Activated CD4-positive, alpha-beta T cell treated with anti-CD3 and anti-CD28 coated beads, Interleukin-2, amount 10 ng/mL, durations not matched to agents 24 days and 14 days (primary cell): ENCODE measurements around the gene ARF3. TPM values are rescaled to one million over a fixed set of nuclear protein-coding genes. Genes with fewer than 3 reads are reported as not detected.
A peak's percentile ranks its signal among the peaks of the same experiment; 100 is the strongest.

Source experiments
- DNase-seq: peaks from one replicate; pipeline ENCODE4 v3.0.0; 2022
- H3K27ac Mint-ChIP-seq: one replicate; pipeline ENCODE4 v1.8.0; 2022; ENCODE audit warnings: mild to moderate bottlenecking, mixed read lengths
- H3K27me3 Mint-ChIP-seq: one replicate; pipeline ENCODE4 v1.8.0; 2022; ENCODE audit warnings: mixed read lengths
- H3K36me3 Mint-ChIP-seq: one replicate; pipeline ENCODE4 v1.8.0; 2022; ENCODE audit warnings: low read depth, mild to moderate bottlenecking, mixed read lengths
- H3K4me1 Mint-ChIP-seq: one replicate; pipeline ENCODE4 v1.8.0; 2021; ENCODE audit warnings: mixed read lengths
- H3K4me3 Mint-ChIP-seq: one replicate; pipeline ENCODE4 v1.8.0; 2022; ENCODE audit warnings: mild to moderate bottlenecking, moderate library complexity, mixed read lengths
- H3K9me3 Mint-ChIP-seq: one replicate; pipeline ENCODE4 v1.8.0; 2021; ENCODE audit warnings: mixed read lengths
- intact Hi-C: fragments of 100-400 bp; cut with micrococcal nuclease; formaldehyde crosslinking; loops from one replicate; pipeline ENCODE4 v1.15.1; 2023
- total RNA-seq: library from RNA; stranded (reverse); gene quantifications from 2 replicates; pipeline ENCODE4 v1.2.3, GENCODE V29; 2022

Gene ARF3
- total RNA-seq, 1 donor from 2014 or later, result 112 TPM

DNA sequence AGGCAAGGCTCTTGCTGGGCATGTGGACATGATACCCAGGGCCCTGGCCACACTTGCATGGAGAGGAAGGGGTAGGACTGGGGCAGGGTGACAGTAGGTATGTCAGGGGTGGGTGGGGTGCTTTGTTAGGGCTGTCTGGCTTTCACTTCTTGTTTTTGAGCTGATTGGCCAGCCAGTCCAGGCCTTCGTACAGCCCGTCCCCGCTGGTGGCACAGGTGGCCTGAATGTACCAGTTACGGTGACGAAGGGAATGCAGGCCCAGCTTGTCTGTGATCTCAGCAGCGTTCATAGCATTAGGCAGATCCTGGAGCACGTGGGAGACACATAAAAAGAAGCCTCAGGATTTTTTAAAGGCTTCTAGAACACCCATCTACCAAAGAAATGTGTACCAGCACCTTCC, 18.5 kb downstream of the ARF3 start:
- intact Hi-C loops, result no loop called here
- Mint-ChIP-seq H3K4me1 (peaks cover 27% of the 10 kb centered on the region), H3K27me3 (no peaks in the 10 kb centered on the region), H3K4me3 (no peak overlapping the region), H3K9me3 (no peaks in the 10 kb centered on the region), H3K36me3 (peaks cover 42% of the 10 kb centered on the region), H3K27ac (no peak overlapping the region)
- no peak for DNase-seq

DNA sequence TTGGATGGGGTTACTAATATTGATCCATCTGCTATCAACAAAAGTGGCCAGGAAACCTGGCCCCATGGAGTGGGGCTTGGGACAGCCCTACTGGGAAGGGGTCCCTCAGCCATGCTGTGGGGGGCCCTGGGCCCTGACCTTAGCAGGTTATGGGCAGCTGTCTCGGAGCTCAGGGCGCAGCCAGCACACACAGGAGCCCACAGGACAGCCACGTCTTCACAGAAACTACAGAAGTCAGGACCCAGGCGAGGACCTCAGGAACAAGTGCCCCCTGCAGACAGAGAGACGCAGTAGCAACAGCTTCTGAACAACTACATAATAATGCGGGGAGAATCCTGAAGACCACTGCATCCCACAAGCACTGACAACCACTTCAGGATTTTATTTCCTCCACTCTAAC, 20.1 kb downstream of the ARF3 start:
- intact Hi-C loops, result loop anchor here (2.0 kb wide), 1 partner anchor 32 kb away; a partner anchor contains a TSS
- no peak overlapping the region for H3K4me3 Mint-ChIP-seq
- DNase-seq, result no peak
- H3K27me3 Mint-ChIP-seq, result no peaks in the 10 kb centered on the region
- peaks cover 26% of the 10 kb centered on the region for H3K4me1 Mint-ChIP-seq
- H3K27ac Mint-ChIP-seq, result no peak overlapping the region
- H3K9me3 Mint-ChIP-seq, result no peaks in the 10 kb centered on the region
- peaks cover 50% of the 10 kb centered on the region for H3K36me3 Mint-ChIP-seq

DNA sequence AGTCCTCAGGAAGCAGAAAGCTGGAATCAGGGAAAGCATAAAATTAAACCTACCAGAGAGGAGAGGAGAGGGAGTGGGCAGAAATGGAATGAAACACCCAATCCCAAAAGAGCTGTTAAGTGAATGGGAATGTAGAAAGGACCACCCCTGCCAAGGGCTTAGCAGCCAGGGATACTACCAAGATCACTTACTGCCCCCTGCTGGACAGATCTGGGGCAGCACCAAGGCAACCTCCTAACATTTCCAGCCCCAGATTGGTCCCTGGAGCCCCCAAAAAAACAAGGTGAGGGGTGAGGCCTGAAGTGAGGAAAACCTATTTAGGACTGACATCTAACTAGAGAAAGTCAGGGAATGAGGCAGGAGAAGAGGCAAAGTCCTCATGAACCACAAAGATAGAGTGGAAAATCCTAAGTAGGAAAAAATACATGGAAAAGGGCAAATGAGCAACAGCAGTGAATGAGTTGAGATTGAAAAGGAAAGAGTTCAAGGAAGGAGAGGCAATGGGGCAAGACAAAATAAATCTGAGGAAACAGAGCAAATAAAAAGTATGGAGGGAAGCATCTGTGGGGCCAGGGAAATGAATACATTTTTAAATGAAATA, 20.8 kb downstream of the ARF3 start:
- Mint-ChIP-seq H3K27me3 (no peaks in the 10 kb centered on the region), H3K27ac (peak overlapping the region; percentile 39), H3K4me3 (no peak overlapping the region), H3K36me3 (peaks cover 50% of the 10 kb centered on the region), H3K9me3 (no peaks in the 10 kb centered on the region), H3K4me1 (peaks cover 24% of the 10 kb centered on the region)
- intact Hi-C loops, result loop anchor here (1.0 to 2.0 kb wide), 2 partner anchors 32 to 83 kb away; a partner anchor contains a TSS
- peak; percentile 94 for DNase-seq

DNA sequence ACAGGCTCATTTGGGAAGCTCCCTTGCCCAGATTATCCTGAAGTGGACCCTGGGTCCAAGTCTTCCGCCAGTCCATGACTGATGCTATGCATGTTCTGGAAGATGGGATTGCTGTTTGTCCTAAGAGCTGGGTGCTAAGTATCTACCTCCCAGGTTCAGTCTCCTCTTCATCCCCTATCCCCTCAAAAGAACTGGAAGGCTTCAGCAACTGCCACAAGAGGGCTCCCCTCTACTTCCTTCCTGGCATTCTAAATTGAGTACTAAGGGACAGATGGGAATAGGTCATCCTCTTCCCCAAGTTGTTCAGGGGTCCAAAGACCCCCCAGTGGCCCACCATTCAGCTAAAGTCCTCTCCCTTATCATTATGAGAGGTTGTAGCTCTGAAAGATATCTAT, 23.0 kb downstream of the ARF3 start:
- Mint-ChIP-seq H3K4me1 (peaks cover 20% of the 10 kb centered on the region), H3K9me3 (no peaks in the 10 kb centered on the region), H3K27me3 (no peaks in the 10 kb centered on the region), H3K36me3 (peaks cover 54% of the 10 kb centered on the region), H3K4me3 (peak overlapping the region; percentile 49), H3K27ac (peak overlapping the region; percentile 66)
- no peak for DNase-seq
- intact Hi-C loops, result no loop called here

DNA sequence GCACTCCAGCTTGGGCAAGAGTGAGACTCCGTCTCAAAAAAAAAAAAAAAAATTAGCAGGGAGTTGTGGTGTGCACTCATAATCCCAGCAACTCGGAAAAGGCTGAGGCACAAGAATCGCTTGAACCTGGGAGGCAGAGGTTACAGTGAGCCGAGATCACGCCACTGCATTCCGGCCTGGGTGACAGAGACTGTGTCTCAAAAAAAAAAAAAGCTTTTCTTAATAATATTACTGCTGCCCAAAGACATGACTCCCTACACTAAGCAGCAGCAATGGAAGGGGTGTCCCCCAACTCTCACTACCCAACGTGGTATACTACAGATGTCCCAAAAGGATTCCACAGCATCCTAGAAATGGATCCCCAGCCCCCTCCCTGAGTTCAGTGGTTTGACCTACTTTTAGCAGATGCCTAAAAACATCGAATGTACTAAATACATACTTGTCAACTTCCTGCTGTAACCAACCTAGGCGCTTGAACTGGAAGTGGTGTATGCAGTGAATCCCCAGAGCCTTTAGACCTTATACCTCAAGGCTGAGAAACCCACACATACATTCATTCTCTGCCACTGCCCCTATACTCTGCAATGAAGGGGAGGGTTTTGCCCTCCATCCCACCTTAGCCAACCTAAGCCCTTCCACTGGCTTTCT, 23.5 kb downstream of the ARF3 start:
- no peaks in the 10 kb centered on the region for H3K9me3 Mint-ChIP-seq
- DNase-seq, result peak; percentile 73
- H3K36me3 Mint-ChIP-seq, result peaks cover 49% of the 10 kb centered on the region
- peak overlapping the region; percentile 49 for H3K4me3 Mint-ChIP-seq
- H3K4me1 Mint-ChIP-seq, result peaks cover 20% of the 10 kb centered on the region
- H3K27me3 Mint-ChIP-seq, result no peaks in the 10 kb centered on the region
- intact Hi-C loops, result no loop called here
- peak overlapping the region; percentile 66 for H3K27ac Mint-ChIP-seq

DNA sequence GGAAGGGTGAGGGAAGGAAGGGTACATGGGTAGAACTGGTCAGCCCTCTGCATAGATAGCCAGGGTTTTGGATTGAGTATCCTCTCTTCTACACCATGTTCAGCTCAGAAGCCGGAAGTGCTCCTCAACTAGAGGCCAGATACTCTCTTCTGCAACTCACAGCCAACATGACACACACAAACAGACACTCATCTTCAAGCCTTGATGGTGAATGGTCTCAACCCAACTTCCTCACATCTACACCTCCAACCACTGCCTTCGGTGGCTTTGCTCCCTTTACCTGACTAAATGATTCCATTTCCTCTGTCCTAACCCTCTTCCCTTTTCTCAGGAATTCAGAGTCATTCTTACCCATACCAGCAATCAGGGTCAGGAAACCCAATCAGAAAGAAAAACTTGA, 24.4 kb downstream of the ARF3 start:
- H3K36me3 Mint-ChIP-seq, result peaks cover 43% of the 10 kb centered on the region
- DNase-seq, result no peak
- no peak overlapping the region for H3K27ac Mint-ChIP-seq
- H3K4me1 Mint-ChIP-seq, result peaks cover 20% of the 10 kb centered on the region
- H3K4me3 Mint-ChIP-seq, result no peak overlapping the region
- intact Hi-C loops, result no loop called here
- no peaks in the 10 kb centered on the region for H3K27me3 Mint-ChIP-seq
- H3K9me3 Mint-ChIP-seq, result no peaks in the 10 kb centered on the region

DNA sequence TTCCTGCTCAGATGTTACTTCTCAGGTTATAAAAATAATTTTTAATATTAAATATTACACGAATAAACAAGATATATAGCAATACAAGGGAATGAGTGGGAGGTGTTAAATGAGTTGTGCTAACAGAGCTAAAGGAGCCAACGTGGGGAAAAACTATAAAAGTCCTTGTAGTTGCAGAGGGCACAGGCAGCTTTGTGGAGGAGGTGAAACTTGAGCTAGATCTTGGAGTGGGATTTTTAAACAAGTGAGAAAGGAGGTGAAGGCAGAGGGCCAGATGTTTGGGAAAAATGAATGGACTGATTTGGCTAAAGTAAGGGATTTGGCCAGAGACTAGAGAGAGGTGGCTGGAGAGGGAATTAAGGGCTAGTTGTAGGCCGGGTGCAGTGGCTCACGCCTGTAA, 26.8 kb downstream of the ARF3 start:
- H3K4me1 Mint-ChIP-seq, result peaks cover 24% of the 10 kb centered on the region
- no peak for DNase-seq
- H3K4me3 Mint-ChIP-seq, result no peak overlapping the region
- H3K27ac Mint-ChIP-seq, result no peak overlapping the region
- no peaks in the 10 kb centered on the region for H3K27me3 Mint-ChIP-seq
- H3K36me3 Mint-ChIP-seq, result peaks cover 37% of the 10 kb centered on the region
- intact Hi-C loops, result no loop called here
- H3K9me3 Mint-ChIP-seq, result no peaks in the 10 kb centered on the region

DNA sequence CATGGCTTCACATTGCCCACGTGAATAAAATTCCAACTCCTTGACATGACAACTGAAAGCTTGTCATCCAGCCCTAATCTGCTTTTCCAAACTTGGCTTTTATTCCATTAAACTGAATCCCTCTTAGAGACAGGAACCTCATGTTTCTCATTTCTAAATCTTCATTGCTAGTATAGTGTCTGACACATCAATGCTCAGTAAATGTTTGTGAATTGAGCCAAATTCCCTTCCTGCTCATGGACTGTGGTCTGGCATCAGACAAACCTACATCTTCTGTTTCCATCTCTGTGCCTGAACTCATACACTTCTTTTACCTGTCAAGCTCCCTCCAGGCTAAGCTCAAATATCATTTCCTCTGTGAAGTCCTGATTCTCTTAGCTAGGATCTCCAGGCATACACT, 27.7 kb downstream of the ARF3 start:
- Mint-ChIP-seq H3K4me3 (no peak overlapping the region), H3K9me3 (no peaks in the 10 kb centered on the region), H3K27ac (no peak overlapping the region), H3K4me1 (peaks cover 23% of the 10 kb centered on the region), H3K27me3 (no peaks in the 10 kb centered on the region), H3K36me3 (peaks cover 34% of the 10 kb centered on the region)
- DNase-seq, result no peak
- intact Hi-C loops, result loop anchor here (5.0 kb wide), 1 partner anchor 68 kb away; the partner anchor contains the start of gene DDN

DNA sequence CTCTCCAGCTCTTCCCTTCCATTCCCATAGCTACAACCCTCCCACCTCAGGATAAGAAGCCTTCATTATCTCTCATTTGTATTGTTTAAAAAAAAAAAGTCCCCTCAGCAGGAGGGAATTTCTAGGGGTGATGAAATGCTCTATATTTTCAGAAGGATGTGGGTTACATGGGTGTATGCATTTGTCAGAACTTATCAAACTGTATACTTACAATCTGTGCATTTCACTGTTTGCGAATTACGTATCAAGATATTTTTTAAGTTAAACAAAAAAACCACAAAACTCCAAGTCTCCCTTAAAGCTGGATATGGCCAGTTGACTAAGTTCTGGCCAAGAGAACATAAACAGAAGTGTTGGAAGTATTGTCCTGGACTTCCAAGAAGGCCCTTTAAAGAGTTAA, 30.0 kb downstream of the ARF3 start:
- Mint-ChIP-seq H3K9me3 (no peaks in the 10 kb centered on the region), H3K4me1 (peaks cover 28% of the 10 kb centered on the region), H3K27ac (no peak overlapping the region), H3K4me3 (peak overlapping the region; percentile 25), H3K27me3 (no peaks in the 10 kb centered on the region), H3K36me3 (peaks cover 33% of the 10 kb centered on the region)
- intact Hi-C loops, result loop anchor here (5.0 kb wide), 1 partner anchor 70 kb away; the partner anchor contains the start of gene DDN
- no peak for DNase-seq

DNA sequence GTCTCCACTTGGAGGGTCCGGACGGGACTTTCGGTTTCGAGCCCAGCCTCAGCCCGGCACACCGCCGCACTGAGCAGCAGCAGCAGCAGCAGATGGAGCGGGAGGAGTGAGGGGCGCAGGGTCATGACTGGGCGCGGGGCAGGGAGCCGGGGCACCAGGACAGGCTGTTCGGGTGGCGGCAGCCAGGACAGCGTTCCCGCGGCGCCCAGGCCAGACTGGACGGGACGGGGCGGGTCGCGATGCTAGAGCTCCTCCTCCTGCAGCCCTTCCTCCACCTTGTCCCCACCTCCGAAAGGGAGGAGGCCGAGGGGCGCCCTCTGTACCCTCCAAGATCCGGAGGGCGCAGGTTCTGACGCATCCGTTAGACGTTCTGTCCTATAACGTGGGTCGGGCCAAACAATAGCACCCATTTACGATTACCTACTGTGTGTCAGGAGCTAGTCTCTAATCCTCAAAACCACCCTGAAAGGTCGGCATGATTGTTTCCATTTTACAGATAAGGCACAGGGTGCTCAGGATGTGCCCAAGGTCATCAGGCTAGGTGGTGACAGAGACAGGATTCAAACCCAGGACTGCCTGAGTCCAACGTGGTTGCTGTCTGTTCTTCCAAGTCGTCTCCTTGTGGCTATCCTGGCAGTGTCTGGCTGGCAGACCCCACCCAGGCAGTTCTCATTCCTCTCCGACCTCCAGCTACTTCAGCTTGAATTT, 31.8 kb downstream of the ARF3 start, which contains the start of gene FKBP11:
Gene FKBP11 (minus strand): TSS at position 189 of the 708 bp plus-strand sequence. CDS start 64 bp downstream, at position 125.
- H3K27ac Mint-ChIP-seq, result peak within 1 kb of the TSS; percentile 89
- H3K36me3 Mint-ChIP-seq, result peaks cover 34% of the 10 kb centered on the region
- peaks cover 30% of the 10 kb centered on the region for H3K4me1 Mint-ChIP-seq
- no peaks in the 10 kb centered on the region for H3K27me3 Mint-ChIP-seq
- H3K9me3 Mint-ChIP-seq, result no peaks in the 10 kb centered on the region
- intact Hi-C loops, result loop anchor here (2.0 to 5.0 kb wide), 3 partner anchors 21 to 72 kb away; partner anchors contain the start of genes ARF3 and DDN
- DNase-seq, result peak; percentile 89
- H3K4me3 Mint-ChIP-seq, result peak within 1 kb of the TSS; percentile 83

DNA sequence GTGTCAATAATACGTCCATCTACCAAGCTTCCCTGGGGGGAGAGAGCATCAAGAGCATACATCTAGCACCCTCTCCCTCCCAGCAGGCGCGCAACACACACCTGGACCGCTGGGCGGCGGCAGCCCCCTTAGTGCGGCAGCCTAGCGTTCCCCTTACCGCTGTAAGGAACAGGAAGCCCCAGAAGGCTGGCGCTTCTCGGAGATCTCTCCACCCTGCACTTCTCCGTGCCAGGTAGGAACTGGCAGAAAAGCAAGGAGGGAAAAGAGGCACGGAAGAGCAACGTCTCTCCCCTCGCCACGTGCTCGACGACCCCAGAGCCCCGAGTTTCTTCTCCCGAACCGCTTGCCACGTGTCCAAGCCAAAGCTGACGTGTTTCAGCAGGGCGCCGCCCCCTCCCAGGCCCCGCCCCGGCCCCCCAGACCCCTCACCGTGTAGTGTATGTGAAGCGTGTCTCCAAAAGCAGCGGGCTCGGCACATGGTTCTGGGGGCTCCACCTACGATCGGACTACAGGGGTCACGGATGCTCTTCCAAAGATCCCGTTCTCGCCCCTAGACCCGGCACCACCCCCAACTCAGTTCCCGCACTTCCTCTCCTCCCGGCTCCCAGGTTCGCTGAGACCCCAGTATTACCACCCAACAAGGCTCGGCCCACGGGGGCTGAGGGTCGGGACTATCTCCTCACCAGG, 32.5 kb downstream of the ARF3 start:
- peak overlapping the region; percentile 83 for H3K4me3 Mint-ChIP-seq
- H3K27me3 Mint-ChIP-seq, result no peaks in the 10 kb centered on the region
- peaks cover 29% of the 10 kb centered on the region for H3K36me3 Mint-ChIP-seq
- H3K9me3 Mint-ChIP-seq, result no peaks in the 10 kb centered on the region
- H3K4me1 Mint-ChIP-seq, result peaks cover 30% of the 10 kb centered on the region
- DNase-seq, result peak; percentile 86
- H3K27ac Mint-ChIP-seq, result peak overlapping the region; percentile 89
- intact Hi-C loops, result loop anchor here (2.0 to 5.0 kb wide), 3 partner anchors 20 to 73 kb away; partner anchors contain the start of genes ARF3 and DDN

DNA sequence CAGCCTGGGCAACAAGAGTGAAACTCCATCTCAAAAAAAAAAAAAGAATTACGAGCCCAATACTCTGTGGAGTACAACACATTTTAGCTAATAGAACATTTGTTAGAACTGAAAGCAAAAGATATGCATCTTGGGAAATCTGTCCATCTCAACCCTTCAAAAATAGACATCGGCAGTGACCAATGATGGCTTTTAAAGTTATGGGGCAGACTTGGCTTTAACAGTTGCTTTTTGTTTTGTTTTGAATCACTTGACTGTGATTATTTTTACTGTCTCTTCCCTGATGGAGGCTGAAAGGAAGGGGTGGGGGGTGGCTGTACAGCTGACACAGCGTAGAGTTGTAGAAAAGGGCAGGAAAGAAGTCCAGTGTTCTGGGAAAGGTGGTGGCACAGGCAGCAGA, 34.2 kb downstream of the ARF3 start:
- intact Hi-C loops, result no loop called here
- no peak for DNase-seq
- Mint-ChIP-seq H3K27me3 (no peaks in the 10 kb centered on the region), H3K27ac (peak overlapping the region; percentile 48), H3K4me1 (peaks cover 36% of the 10 kb centered on the region), H3K4me3 (peak overlapping the region; percentile 83), H3K9me3 (no peaks in the 10 kb centered on the region), H3K36me3 (peaks cover 25% of the 10 kb centered on the region)

DNA sequence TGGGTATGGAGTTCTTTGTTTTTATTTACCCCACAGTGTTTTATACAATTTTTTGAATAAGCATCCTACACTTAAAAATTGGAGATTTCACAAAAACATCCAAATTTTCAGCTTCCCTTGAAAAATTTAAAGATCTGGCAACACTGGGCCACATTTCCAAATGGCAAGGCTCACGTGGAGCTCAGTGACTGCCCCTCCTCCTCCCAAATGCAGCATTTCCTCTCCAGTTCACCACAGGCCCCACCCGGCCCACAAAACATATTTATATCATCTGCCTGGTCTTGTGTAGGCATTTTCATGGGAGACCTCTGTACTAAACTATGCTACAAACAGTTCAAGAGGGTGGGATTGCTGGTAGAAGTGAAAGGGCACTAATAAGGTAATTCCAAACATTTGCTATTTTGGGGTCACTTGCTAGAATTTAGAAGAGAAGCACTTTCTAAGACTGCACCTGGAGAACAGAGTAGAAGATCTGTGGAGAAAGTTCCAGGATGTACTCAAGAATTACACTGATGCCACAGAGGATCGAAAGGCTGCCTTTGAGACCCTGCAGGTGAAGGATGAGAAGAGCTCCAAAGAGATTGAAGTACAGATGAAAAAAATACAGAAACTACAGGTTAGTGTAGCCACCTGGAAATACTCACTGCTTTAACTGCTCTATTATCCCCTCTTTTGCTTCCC, 39.3 kb downstream of the ARF3 start:
- Mint-ChIP-seq H3K36me3 (peaks cover 24% of the 10 kb centered on the region), H3K27ac (peak overlapping the region; percentile 81), H3K4me1 (peaks cover 26% of the 10 kb centered on the region), H3K27me3 (no peaks in the 10 kb centered on the region), H3K4me3 (peak overlapping the region; percentile 79), H3K9me3 (no peaks in the 10 kb centered on the region)
- intact Hi-C loops, result no loop called here
- peak; percentile 82 for DNase-seq
